Right lobe of liver (tissue), 6 donors: Measurements from ENCODE around the gene RTTN. TPM values are rescaled to one million over a fixed set of nuclear protein-coding genes. Genes with fewer than 3 reads are reported as not detected.
"Not testable (repeated sequence)": the region's sequence is repeated elsewhere in the genome, so short reads cannot be mapped to it uniquely, and the experiment has no call there.

Experiments used
- ATAC-seq, 4 donors: fragments of 200-7000 bp; cut with Tn5 transposase; one replicate each; pipeline ENCODE4 v1.9.1; 2020; ENCODE audit warnings: mild to moderate bottlenecking in 4 of 4, moderate library complexity in 4 of 4
- DNase-seq, 3 donors: peaks; one replicate each; pipeline ENCODE4 v3.0.0-alpha.2; 2020
- H3K27ac ChIP-seq, 3 donors: fragments of 200-600 bp; one replicate each; pipeline ENCODE4 v1.8.0; 2022
- H3K27me3 ChIP-seq, 2 donors: fragments of 200-600 bp; one replicate each; pipeline ENCODE4 v1.8.0; 2022
- H3K36me3 ChIP-seq, 4 donors: fragments of 200-600 bp; sonication (generic) in 1 of 4; one replicate each; pipeline versions ENCODE4 v1.5.1 to v1.8.0; 2017 to 2022; ENCODE audit warnings: control low read depth in 1 of 4
- H3K4me1 ChIP-seq, 4 donors: fragments of 200-600 bp; sonication (generic) in 1 of 4; one replicate each; pipeline versions ENCODE4 v1.5.1 to v1.8.0; 2017 to 2022; ENCODE audit warnings: control low read depth in 1 of 4
- H3K4me3 ChIP-seq, 3 donors: fragments of 200-600 bp; one replicate each; pipeline ENCODE4 v1.8.0; 2022
- H3K9me3 ChIP-seq, 4 donors: fragments of 200-600 bp; sonication (generic) in 1 of 4; one replicate each; pipeline versions ENCODE4 v1.5.1 to v1.8.0; 2017 to 2022; ENCODE audit warnings: control low read depth in 1 of 4
- CTCF ChIP-seq, 4 donors: fragments of 200-600 bp in 3 of 4; fragments of 450-650 bp in 1 of 4; IDR thresholded peaks; one replicate each; pipeline versions ENCODE4 v1.5.1 to v1.8.0; 2016 to 2022; ENCODE audit warnings: antibody characterized with exemption in 4 of 4, mild to moderate bottlenecking in 2 of 4
- POLR2A ChIP-seq: fragments of 450-650 bp; IDR thresholded peaks from one replicate; pipeline ENCODE4 v1.6.1; 2017; ENCODE audit warnings: antibody characterized with exemption, mild to moderate bottlenecking
- WGBS: methylation state at CpG from one replicate; pipeline ENCODE4 v1.1.6; 2018; ENCODE audit warnings: low coverage, low lambda C conversion rate; ENCODE audit not compliant: insufficient coverage; ENCODE audit errors: missing lambda C conversion rate; 5-methylcytosine and 5-hydroxymethylcytosine counted together
- intact Hi-C, 2 donors: fragments of 100-400 bp; cut with DNase I; formaldehyde crosslinking; loops; one replicate each; pipeline versions ENCODE4 v1.11.2 to v1.14.1; 2022
- total RNA-seq, 6 experiments: library from RNA; depleted of rRNA in 2 of 6; stranded (reverse); fragments of >200 nt in 2 of 6; fragmentation: NEBNext Ultra II Directional in 3 of 6; extraction: Animal tissue kit (Norgen Biotek cat#: 25700) in 3 of 6; gene quantifications; one replicate each; pipeline versions ENCODE4 v1.1.0 to v1.2.4, GENCODE V29; 2016 to 2023
- donor health status: DM: no; HTN: yes; CAD: no.
- donor health status: DM: no; HTN: no; CAD: no.
- donor health status: DM: no; HTN: no; CAD: no.
- donor health status: DM: no; HTN: yes; CAD: no.
- donor health status: DM: no; HTN: yes; CAD: no.

The RTTN gene
- total RNA-seq, 6 experiments from 2014 or later: 2.3 to 7.4 (median 6.5) TPM

- ATAC-seq (no peak), DNase-seq (no peak)
- H3K4me3 ChIP-seq: no peak overlapping the region
- intact Hi-C loops: no loop called here
- no peaks in the 10 kb centered on the region for H3K36me3 ChIP-seq
- no peaks in the 10 kb centered on the region for H3K27me3 ChIP-seq
- TF ChIP-seq CTCF (IDR thresholded peaks at IDR 0.05): no peak
- TF ChIP-seq POLR2A: no peak
- 90% methylated on average over 3 of the region's 3 CpGs for WGBS
- H3K4me1 ChIP-seq: no peaks in the 10 kb centered on the region
- H3K27ac ChIP-seq: no peak overlapping the region
- no peaks in the 10 kb centered on the region for H3K9me3 ChIP-seq
Measured at GRCh38 chr18:70121842-70122241, 83.6 kb downstream of the RTTN start.

GRCh38 chr18:70116949-70117348 lies 88.5 kb downstream of the RTTN start:
- 68% methylated on average over 2 of the region's 2 CpGs for WGBS
- no peaks in the 10 kb centered on the region for H3K27me3 ChIP-seq
- H3K36me3 ChIP-seq: no peaks in the 10 kb centered on the region
- ATAC-seq (no peak), DNase-seq (no peak)
- no peak overlapping the region for H3K4me3 ChIP-seq
- intact Hi-C loops: no loop called here
- H3K4me1 ChIP-seq: no peaks in the 10 kb centered on the region
- H3K27ac ChIP-seq: no peak overlapping the region
- no peak for TF ChIP-seq CTCF (IDR thresholded peaks at IDR 0.05)
- no peak for TF ChIP-seq POLR2A
- no peaks in the 10 kb centered on the region for H3K9me3 ChIP-seq

GRCh38 chr18:70113511-70113910 lies 92.0 kb downstream of the RTTN start:
- DNase-seq: no peak
- peaks cover 0 to 8% (median 0%) of the 10 kb centered on the region in 4 donors for H3K36me3 ChIP-seq
- no peak for ATAC-seq
- no peaks in the 10 kb centered on the region for H3K9me3 ChIP-seq
- H3K27me3 ChIP-seq: no peaks in the 10 kb centered on the region
- WGBS: 92% methylated on average over 1 of the region's 1 CpG
- no peak overlapping the region for H3K4me3 ChIP-seq
- no peak for TF ChIP-seq CTCF (IDR thresholded peaks at IDR 0.05)
- no peak for TF ChIP-seq POLR2A
- no peak overlapping the region for H3K27ac ChIP-seq
- intact Hi-C loops: no loop called here
- no peaks in the 10 kb centered on the region for H3K4me1 ChIP-seq

DNA sequence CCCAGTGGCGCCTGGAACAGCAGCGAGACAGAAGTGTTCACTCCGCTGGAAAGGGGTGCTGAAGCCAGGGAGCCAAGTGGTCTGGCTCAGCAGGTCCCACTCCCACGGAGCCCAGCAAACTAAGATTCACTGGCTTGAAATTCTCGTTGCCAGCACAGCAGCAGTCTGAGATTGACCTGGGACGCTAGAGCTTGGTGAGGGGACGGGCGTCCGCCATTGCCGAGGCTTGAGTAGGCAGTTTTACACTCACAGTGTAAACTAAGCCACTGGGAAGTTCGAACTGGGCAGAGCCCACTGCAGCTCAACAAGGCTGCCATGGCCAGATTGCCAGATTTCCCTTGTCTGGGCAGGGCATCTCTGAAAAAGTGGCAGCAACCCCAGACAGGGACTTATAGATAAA lies 94.8 kb downstream of the RTTN start:
- no CpG with 5 or more reads among the region's 11 CpGs for WGBS
- DNase-seq: no peak
- TF ChIP-seq POLR2A: no peak
- no peak for TF ChIP-seq CTCF (IDR thresholded peaks at IDR 0.05)
- no peak for ATAC-seq
- intact Hi-C loops: no loop called here
- peaks cover 0 to 8% (median 0%) of the 10 kb centered on the region in 4 donors for H3K36me3 ChIP-seq
- no peaks in the 10 kb centered on the region for H3K9me3 ChIP-seq
- no peak overlapping the region for H3K4me3 ChIP-seq
- no peaks in the 10 kb centered on the region for H3K4me1 ChIP-seq
- H3K27me3 ChIP-seq: no peaks in the 10 kb centered on the region
- no peak overlapping the region for H3K27ac ChIP-seq

DNA sequence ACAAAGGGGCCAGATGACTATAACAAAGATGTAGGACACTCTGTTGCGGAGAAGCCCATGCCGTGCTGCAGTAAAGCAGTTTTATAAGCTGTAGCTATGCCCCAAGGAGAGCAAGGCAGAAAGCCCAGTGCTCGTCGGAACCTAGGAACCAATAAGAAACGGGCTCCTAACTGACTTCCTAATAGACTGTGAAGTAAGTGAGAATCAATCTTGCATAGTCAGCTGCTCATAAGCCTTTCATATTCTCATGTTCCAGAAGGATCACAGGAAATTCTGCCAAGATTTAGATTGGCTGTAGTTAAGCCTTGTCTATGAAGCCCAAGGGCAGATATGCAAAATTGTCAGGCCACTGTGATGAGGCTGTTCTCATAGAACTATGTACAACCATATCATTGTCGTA lies 98.4 kb downstream of the RTTN start:
- no peak for TF ChIP-seq CTCF (IDR thresholded peaks at IDR 0.05)
- no peak for TF ChIP-seq POLR2A
- WGBS: 64% methylated on average over 5 of the region's 6 CpGs
- ATAC-seq (no peak), DNase-seq (no peak)
- intact Hi-C loops: no loop called here
- no peaks in the 10 kb centered on the region for H3K27me3 ChIP-seq
- H3K9me3 ChIP-seq: no peaks in the 10 kb centered on the region
- H3K4me1 ChIP-seq: no peaks in the 10 kb centered on the region
- no peak overlapping the region for H3K27ac ChIP-seq
- H3K4me3 ChIP-seq: no peak overlapping the region
- peaks cover 0 to 11% (median 0%) of the 10 kb centered on the region in 4 donors for H3K36me3 ChIP-seq

DNA sequence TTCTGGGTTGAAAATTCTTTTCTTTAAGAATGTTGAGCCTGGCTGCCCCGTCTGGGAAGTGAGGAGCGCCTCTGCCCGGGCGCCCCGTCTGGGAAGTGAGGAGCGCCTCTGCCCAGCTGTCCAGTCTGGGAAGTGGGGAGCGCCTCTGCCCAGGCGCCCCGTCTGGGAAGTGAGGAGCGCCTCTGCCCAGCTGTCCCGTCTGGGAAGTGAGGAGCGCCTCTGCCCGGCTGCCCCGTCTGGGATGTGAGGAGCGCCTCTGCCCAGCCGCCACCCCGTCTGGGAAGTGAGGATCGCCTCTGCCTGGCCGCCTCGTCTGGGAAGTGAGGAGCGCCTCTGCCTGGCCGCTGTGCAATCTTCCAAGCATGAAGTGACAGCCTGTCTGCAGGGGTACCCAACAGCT lies 102.6 kb downstream of the RTTN start:
- not testable (repeated sequence) for DNase-seq

More for the DNA sequence above, 102.6 kb downstream of the RTTN start:
- H3K9me3 ChIP-seq, intact Hi-C loops, H3K4me3 ChIP-seq, H3K27me3 ChIP-seq, H3K4me1 ChIP-seq, H3K27ac ChIP-seq, ATAC-seq, H3K36me3 ChIP-seq: not testable (repeated sequence)
- WGBS: 96% methylated on average over 4 of the region's 22 CpGs
